ENCODE results near the gene NRP2. TPM values are rescaled to one million over a fixed set of nuclear protein-coding genes. Genes with fewer than 3 reads are reported as not detected.

NRP2 gene
- total RNA-seq, 2 experiments from 2014 or later: 0.63 to 1.6 TPM

DNA sequence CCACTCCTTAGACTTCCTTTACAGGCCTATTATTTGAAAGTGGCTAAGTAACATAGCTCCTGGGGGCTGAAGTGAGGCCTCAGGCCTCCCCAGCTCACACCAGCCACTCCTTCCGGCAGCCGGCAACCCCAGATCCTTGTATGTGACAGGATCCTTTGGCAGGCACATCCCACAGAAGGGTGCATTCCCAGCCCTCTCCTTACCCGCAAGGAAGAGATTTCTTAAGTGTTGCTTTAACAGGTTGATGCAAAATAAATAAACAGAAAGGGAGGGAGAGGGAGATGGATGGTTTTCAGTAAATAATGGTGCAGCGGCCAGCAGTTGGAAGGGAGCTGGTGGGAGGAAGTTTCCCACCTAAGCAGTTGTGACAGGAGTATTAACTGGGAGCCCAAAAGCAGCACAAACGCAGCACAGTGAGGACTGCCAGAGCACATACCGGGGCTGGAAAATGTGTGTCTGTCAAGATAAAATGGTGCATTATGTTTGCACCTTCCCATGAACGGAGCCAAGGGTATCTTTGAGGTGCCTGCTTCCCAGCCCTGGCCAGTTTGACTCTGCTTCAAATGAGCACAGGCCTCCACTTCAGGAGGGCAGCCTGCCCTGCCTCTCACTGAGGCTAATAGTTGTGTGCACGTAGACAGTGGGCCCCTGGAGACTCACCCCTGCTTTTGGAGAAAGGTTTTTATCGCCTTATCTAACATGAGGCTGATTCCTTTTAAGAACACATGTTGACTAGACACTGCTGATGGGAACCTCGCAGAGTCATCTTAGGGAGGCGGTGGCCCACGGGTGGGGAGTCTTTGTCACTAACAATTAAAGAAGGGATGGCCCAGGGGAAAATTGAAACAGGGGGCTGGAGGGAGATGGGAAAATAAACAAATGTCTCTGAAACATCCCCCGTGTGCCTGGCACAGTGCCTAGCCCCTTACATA is 32.8 kb downstream of the NRP2 start:
- intact Hi-C loops (cut with micrococcal nuclease): no loop called here
- CTCF ChIA-PET: interaction anchor here (1.3 kb wide), 1 partner anchor 211 kb away, joined by 3 read pairs; no protein-coding TSS in a partner anchor
- DNase-seq: no peak

DNA sequence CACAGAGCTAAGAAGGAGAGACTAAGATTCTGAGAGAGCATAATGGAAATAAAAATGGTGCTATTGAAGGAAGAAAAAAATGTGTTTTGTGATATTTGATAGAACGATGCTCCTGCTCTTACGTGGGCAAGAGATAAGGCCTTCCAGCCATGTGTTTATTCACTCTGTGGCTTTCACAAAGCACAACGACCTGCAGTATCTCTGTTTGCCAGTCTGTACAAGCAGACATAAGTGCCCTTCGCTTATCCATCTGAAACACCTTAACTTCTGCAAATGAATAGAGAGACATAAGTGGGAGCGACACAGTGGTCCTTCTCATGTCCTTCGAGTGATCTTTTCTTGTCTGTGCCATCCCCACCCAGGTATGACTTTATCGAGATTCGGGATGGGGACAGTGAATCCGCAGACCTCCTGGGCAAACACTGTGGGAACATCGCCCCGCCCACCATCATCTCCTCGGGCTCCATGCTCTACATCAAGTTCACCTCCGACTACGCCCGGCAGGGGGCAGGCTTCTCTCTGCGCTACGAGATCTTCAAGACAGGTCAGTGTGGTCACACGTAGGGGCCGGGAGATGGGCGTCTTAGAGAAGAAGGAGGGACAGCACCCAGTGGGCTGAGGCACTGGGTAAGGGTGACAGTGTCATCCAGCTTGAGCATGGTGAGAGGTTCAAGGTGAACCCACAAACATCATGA is 33.7 kb downstream of the NRP2 start:
- peaks cover 7% of the 10 kb centered on the region for H3K27me3 Mint-ChIP-seq
- ATAC-seq: no peak
- H3K27ac Mint-ChIP-seq: no peak overlapping the region
- TF ChIP-seq, protein P1, sequence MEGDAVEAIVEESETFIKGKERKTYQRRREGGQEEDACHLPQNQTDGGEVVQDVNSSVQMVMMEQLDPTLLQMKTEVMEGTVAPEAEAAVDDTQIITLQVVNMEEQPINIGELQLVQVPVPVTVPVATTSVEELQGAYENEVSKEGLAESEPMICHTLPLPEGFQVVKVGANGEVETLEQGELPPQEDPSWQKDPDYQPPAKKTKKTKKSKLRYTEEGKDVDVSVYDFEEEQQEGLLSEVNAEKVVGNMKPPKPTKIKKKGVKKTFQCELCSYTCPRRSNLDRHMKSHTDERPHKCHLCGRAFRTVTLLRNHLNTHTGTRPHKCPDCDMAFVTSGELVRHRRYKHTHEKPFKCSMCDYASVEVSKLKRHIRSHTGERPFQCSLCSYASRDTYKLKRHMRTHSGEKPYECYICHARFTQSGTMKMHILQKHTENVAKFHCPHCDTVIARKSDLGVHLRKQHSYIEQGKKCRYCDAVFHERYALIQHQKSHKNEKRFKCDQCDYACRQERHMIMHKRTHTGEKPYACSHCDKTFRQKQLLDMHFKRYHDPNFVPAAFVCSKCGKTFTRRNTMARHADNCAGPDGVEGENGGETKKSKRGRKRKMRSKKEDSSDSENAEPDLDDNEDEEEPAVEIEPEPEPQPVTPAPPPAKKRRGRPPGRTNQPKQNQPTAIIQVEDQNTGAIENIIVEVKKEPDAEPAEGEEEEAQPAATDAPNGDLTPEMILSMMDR (IDR thresholded peaks at IDR 0.05): no peak
- H3K36me3 Mint-ChIP-seq (ENCODE audit: low read depth): no peaks in the 10 kb centered on the region
- DNase-seq: peak; percentile 11
- CTCF ChIA-PET: interaction anchor here (0.7 to 1.3 kb wide), 2 partner anchors 210 to 329 kb away, joined by 3 read pairs; no protein-coding TSS in a partner anchor
- H3K9me3 Mint-ChIP-seq: no peaks in the 10 kb centered on the region
- peaks cover 14% of the 10 kb centered on the region for H3K4me1 Mint-ChIP-seq (ENCODE audit: low read depth)
- intact Hi-C loops (cut with micrococcal nuclease): no loop called here
- POLR2A ChIA-PET: no interaction called here
- no peak overlapping the region for H3K4me3 Mint-ChIP-seq

More for the DNA sequence above, 32.8 kb downstream of the NRP2 start:
- TF ChIP-seq, protein P1 (IDR thresholded peaks at IDR 0.05): no peak
- H3K27me3 Mint-ChIP-seq: peaks cover 7% of the 10 kb centered on the region
- no peak overlapping the region for H3K27ac Mint-ChIP-seq
- H3K9me3 Mint-ChIP-seq: no peaks in the 10 kb centered on the region
- ATAC-seq: no peak
- H3K4me1 Mint-ChIP-seq (ENCODE audit: low read depth): peaks cover 14% of the 10 kb centered on the region
- POLR2A ChIA-PET: interaction anchor here (0.6 kb wide), 1 partner anchor 210 kb away, joined by 3 read pairs; no protein-coding TSS in a partner anchor
- no peak overlapping the region for H3K4me3 Mint-ChIP-seq
- H3K36me3 Mint-ChIP-seq (ENCODE audit: low read depth): no peaks in the 10 kb centered on the region

DNA sequence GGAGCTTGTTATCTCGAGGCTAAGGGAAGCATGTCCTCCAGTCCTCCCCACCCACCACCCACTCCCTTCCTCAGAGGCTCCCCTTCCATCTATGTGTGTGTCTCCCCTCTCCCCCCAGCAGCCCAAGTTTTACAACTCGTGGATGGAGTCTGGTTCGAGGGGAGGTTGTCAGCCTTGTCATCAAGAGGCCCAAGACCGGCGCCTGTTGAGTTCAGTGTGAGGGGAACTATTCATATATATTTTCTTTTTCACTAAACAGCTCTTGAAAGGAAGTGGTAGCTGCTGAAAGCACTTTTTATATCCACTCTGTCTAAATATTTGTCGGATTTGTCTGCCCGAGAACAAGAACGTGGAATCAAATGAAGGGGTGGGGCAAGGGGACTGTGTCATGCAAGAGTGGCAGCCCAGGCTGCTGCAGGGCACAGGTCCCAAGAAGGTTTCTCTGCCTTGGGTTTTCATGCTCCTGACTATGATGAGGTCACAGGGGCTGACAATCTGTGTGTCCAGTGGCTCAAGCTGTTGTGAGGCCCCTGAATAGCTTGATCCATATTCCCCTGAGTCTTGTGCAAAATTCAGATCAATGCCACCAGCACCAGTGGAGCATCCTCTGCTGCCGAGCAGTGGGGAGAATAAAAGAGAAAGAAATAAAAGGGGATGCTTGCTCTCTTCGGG is 35.0 kb downstream of the NRP2 start:
- intact Hi-C loops (cut with micrococcal nuclease): no loop called here
- TF ChIP-seq, protein P1 (IDR thresholded peaks at IDR 0.05): no peak
- peaks cover 7% of the 10 kb centered on the region for H3K27me3 Mint-ChIP-seq
- no peak overlapping the region for H3K27ac Mint-ChIP-seq
- ATAC-seq: no peak
- CTCF ChIA-PET: no interaction called here
- H3K4me1 Mint-ChIP-seq (ENCODE audit: low read depth): peaks cover 11% of the 10 kb centered on the region
- no peaks in the 10 kb centered on the region for H3K9me3 Mint-ChIP-seq
- POLR2A ChIA-PET: no interaction called here
- no peak for DNase-seq
- H3K4me3 Mint-ChIP-seq: no peak overlapping the region
- H3K36me3 Mint-ChIP-seq (ENCODE audit: low read depth): no peaks in the 10 kb centered on the region

DNA sequence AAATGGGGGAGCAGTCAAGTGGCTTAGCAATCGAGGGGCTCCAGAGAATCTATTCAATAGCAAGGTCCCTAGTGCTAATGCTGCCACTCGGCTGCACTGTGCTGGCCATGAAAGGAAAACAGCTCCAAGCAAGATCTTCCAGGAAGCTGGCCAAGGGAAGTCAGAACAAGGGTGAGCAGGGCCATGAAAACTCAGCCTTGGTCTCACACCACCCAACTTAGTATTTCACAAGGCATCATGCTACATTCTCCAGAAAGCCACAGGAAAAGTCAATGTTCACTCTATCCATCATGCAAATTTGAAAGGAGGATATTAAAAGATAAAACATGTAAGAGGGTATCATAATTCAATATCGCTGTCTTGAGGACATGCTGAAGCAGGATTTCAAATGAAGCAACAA is 35.7 kb downstream of the NRP2 start:
- no peaks in the 10 kb centered on the region for H3K36me3 Mint-ChIP-seq (ENCODE audit: low read depth)
- intact Hi-C loops (cut with micrococcal nuclease): no loop called here
- no peaks in the 10 kb centered on the region for H3K9me3 Mint-ChIP-seq
- ATAC-seq (no peak), DNase-seq (no peak)
- peaks cover 7% of the 10 kb centered on the region for H3K27me3 Mint-ChIP-seq
- no peak overlapping the region for H3K27ac Mint-ChIP-seq
- TF ChIP-seq, protein P1 (IDR thresholded peaks at IDR 0.05): no peak
- H3K4me3 Mint-ChIP-seq: no peak overlapping the region
- ChIA-PET CTCF (no interaction called here), POLR2A (no interaction called here)
- H3K4me1 Mint-ChIP-seq (ENCODE audit: low read depth): peaks cover 10% of the 10 kb centered on the region
